GM10847 (cell line): ENCODE data around the gene CRISPLD2.

ENCODE experiments used
- POLR2A ChIP-seq: IDR thresholded peaks from 2 replicates; pipeline ENCODE4 v1.6.1; 2011; ENCODE audit not compliant: insufficient read length; ENCODE audit errors: extremely low read depth

The CRISPLD2 gene

DNA sequence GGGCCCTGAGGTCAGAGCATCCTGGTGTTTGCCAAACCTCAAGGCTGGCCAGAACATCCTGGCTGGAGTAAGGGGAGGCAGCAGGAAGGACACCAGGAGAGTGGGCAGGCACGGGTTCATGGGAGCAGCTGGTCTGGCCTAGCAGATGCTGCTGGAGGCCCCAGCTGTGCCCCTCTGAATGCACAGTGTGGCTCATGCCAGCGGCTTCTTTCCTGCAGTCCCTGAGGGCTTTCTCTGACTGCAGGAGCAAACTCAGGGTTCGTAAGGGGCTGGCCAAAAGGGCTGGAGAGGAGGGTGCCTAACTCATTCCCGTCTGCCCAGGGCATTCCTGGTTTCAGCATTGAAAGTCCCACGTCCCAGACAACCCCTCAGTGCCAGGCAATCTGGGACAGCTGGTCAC is 112.9 kb downstream of the CRISPLD2 start:
- no peak for TF ChIP-seq POLR2A

DNA sequence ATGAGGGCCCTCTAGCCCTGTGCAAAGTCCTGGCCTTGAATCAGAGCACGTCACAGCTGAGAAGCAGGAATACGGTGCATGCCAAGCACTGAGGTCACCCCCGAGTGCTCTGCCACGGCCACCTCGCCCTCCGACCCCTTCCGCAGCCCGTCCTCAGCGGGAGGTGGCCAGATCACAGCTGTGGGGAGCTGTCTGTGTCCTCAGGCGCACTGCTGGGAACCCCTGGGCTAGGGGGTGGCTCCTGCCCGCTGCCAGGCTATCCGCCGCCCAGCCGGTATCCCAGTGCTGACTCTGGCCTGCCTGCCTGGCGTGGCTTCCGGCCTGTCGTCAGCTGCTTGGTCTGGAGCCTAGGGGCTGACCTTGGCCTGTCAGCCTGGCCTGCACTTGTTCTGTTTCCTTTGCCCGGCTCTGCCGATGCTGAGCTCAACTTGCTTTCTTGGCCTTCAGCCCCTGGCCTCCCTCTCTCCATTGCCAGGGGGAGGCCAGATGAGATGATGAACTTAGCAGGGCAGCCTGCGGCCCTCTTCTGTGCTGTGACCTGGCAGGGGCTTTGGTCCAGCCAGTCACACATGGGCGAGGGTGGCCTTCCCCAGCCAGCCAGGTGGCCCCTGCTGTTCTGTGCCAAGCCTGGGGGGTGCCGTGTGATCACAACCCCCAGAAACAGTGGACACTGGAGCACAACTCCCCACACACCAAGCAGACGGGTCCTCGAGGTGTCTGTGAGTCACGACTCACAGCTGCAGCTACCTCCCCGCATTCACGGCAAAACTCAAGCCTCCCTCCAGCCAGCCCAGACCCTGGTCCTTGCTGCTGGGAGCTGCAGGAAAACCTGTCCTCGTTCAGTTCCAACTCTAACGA is 114.2 kb downstream of the CRISPLD2 start:
- TF ChIP-seq POLR2A = no peak

DNA sequence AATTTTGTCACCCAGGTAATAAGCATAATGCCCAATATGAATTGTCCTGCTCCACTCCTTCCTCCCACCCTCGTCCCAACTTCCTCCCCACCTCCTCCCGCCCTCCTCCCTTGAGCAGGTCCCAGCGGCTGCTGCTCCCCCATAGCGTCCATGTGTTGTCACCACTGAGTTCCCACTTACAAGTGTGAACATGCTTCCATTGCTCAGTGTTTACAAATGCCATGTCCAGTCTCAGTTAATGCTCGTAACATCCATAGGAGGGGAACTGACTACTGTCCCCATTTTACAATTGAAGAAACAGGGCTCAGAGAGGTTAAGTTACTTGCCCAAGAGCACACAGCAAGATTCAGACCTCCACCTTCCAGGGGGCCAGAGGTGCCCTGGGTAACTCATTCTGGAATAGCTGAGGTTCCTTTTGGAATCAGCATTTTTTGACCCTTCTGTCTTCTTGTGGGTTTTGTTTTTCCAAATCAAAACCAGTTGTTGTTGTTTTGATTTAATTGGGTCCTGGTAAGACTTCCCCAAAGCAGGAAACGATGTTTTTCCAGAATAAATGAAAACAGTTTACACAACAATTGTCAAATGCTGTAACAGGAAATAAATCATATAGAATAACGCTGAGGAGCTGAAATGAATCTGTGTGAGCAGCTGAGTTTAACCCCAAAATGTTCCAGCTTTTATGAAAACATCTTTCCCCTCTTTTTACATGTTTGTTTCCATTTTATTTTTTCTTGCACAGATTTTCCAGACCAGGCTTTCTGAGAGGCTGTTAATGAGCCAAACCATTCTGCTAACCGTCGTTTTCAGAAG is 117.6 kb downstream of the CRISPLD2 start:
- no peak for TF ChIP-seq POLR2A

DNA sequence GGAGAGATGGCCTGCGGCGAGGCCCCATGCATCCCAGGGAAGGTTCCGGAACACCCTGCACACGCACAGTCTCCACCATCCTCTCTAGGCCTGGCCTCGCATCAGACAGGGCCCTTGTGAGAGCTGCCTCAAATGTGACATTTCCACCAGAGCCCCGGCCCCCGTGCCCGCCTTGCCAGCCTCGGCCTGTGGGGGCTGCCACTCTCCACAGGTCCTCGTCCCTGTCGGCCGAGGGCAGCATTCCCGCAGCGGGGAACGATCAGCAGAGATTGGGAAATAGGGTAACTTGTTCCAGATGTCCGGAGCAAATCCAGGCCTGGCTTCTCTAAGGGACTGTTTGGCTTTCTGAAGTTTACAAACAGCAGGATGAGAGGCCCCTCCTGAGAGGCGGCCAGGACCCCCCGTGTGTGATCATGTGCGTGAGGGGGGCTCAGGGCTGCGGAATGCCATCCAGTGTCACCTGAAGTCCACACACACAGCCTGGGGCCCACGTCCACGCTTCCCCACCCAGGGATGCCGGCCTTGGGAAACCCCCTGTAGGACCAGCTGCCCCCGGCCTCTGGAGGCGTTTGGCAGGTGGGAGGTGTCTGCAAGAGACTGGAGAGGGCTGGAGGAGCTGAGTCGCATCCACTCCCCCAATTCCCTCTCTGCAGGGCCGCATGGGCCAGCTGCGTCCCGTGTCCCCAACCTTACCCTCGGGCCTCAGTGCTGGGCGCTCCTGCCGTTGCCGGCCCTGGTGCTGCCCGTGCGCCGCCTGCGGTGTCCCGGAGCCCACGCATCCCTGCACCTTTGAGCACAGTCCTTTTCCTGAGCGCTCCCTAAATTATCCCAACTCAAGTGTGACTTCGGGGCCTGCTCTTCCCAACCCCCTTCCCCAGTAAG is 121.1 kb downstream of the CRISPLD2 start:
- no peak for TF ChIP-seq POLR2A

DNA sequence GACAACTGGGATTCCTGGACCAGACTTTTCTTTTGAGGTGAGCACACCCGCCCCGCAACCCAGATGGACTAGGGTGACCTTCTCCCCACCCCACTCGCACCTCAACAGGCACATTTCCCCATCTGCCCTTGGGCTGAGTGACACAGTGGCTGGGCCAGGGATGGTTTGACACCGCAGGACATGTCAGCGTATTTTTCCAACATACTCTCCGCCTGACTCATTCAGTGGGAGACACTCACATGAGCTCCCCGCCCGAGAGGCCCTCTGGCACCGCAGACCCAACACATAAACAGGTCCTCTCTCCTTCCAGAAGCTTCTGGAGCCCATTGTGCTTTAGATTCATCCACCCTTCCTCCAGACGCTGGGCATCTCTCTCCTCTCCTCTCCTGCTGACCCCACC is 122.1 kb downstream of the CRISPLD2 start:
- no peak for TF ChIP-seq POLR2A

DNA sequence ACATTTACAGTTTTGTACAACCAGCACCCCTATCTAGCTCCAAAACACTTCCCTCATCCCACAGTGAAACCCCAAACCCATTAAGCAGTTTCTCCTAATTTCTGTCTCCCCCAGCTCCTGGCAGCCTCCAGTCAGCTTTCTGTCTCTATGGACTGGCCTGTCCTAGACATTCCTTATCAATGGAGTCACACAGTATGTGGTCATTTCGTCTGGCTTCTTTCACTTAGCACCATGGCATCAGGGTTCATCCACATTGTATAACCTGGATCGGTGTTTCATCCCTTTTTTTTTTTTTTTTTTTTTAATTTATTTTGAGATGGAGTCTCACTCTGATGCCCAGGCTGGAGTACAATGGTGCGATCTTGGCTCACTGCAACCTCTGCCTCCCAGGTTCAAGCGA is 123.0 kb downstream of the CRISPLD2 start:
- TF ChIP-seq POLR2A = no peak

DNA sequence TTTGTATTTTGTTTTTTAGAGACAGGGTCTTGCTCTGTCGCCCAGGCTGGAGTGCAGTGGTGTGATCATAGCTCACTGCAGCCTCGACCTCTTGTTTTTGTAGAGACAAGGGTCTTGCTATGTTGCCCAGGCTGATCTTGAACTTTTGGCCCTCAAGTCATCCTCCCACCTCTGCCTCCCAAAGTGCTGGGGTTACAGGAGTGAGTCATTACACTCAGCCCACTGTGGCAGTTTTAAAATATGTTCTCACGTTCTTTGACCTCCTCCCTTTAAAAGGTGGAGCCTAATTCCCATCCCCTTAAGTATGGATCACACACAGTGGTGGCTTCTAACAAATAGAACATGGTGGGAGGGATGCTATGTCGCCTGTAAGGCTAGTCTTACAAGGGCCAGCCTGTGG is 123.8 kb downstream of the CRISPLD2 start:
- TF ChIP-seq POLR2A = no peak

DNA sequence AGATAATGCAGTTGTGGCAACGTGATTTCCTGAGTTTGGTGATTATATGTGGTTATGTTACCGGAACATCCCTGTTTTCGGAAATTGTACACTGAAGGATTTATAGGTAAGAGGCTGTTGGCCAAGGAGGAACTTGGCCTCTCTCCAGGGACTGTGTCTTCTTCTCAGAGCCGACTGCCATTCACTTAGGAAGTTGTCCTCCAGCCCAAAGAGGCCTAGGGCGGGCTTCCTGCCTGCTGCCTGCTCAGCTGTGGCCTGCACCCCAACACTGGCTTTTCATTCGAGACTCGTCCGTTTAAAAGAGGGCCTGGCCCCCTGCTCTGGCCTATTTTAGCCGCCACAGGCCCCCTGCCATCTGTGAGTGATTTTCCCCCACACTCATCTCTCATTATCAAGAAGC is 127.2 kb downstream of the CRISPLD2 start:
- no peak for TF ChIP-seq POLR2A

DNA sequence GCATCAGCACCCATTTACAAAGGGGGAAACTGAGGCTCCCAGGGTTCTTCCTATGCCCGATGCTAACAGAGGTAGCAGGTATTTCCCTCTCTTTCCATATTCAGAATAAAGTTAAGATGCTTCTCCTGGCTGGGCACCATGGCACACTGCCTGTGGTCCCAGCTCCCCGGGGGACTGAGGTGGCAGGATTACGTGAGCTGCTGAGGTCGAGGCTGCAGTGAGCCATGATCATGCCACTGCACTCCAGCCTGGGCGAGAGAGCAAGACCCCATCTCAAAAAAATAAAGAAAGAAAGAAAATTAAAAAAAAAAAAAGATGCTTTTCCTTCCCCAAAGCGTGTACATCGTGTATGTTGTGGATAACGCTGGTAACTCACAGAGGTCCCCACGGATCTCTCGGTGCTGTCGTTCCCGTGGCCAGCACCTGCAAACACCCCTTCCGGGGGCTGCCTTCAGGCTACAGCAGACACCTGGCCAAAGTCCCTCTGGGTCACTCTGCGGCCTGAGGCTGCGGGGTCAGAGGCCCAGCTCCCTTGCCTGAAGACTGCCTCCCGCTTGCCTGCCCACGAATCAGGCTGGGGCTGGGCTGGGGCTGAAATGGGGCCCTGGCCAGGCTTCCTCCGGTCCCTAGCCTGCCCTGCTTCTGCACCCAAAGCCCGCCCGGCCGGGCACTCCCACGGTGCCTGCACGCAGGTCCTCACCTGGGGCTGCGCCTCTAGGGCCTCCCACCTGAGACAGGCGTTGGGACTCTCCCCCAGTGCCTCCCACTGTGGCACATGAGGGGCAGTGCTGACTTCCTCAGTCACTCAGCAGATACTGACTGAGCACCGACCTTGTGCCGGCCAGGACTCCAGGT is 128.4 kb downstream of the CRISPLD2 start:
- TF ChIP-seq POLR2A = no peak

DNA sequence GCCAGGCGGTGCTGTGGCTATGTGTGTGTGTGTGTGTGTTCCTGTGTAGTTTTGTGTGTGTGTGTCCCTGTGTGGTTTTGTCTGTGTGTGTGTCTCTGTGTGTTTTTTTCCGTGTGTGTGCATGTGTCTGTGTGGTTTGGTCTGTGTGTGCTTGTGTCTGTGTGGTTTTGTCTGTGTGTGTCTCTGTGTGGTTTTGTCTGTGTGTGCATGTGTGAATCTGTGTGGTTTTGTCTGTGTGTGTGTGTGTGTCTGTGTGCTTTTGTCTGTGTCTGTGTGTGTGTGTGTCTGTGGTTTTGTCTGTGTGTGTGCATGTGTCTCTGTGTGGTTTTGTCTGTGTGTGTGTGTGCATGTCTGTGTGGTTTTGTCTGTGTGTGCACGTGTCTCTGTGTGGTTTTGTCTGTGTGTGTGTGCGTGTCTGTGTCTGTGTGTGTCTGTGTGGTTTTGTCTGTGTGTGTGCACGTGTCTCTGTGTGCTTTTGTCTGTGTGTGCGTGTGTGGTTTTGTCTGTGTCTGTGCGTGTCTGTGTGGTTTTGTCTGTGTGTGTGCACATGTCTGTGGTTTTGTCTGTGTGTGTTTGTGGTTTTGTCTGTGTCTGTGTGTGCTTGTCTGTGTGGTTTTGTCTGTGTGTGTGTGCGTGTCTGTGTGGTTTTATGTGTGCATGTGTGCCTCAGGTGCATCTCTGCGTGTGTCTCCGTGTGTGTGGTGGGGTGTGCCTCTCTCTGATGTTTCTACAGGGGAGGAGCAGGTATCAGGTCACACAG is 129.2 kb downstream of the CRISPLD2 start:
- no peak for TF ChIP-seq POLR2A

DNA sequence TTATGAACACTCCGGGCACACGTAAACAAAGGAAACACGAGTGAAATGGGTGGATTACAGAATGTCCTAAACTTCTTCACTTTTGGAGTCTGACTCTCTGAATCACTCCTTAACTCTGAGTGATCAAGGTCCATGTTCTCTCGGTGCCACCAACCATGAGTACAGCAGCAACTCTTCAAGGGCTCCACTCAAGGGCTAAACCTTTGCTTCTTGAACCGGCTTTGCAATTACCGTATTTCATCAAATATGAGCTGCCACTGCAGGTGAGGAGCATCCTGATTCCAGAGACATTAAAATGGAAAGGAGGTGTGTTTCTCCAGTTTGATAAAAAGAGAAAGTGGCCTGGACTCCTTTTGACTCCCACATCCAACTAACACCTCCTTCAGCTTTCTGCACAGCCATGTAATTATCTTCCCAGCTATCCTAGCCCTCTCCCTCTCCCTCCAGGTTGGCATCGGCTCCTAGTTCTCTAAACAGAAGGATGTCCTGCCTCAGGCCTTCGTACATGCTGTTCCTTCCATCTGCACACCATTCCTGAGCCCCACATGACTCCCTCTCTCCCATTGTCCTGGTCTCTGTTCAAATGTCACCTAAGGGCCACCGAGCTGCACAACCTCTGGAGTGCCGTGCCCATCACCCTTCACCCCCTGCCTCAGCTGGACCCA is 130.1 kb downstream of the CRISPLD2 start:
- no peak for TF ChIP-seq POLR2A

DNA sequence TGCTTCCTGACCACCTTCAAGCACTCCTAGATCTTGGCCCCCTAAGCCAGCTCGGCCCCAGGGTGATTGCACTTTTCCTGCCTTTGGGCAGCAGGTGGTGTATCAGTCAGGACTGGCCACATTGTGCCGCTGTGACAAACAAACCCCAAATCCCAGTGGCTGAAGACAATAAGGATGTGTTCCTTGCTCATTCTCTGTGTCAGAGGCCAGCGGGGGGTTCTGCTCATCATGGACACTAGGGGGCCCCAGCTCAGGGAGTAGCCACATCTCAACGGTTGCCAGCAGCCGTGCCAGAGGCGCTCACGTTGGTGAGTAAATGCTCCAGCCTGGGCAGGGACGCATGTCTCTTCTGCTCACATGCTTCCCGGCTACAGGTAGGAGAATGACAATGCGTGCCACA is 131.1 kb downstream of the CRISPLD2 start:
- TF ChIP-seq POLR2A = no peak
